ENCODE results near the gene PLSCR1.
A peak's percentile ranks its signal among the peaks of the same experiment; 100 is the strongest.
"Not testable (repeated sequence)": the region's sequence is repeated elsewhere in the genome, so short reads cannot be mapped to it uniquely, and the experiment has no call there.

PLSCR1 gene

DNA sequence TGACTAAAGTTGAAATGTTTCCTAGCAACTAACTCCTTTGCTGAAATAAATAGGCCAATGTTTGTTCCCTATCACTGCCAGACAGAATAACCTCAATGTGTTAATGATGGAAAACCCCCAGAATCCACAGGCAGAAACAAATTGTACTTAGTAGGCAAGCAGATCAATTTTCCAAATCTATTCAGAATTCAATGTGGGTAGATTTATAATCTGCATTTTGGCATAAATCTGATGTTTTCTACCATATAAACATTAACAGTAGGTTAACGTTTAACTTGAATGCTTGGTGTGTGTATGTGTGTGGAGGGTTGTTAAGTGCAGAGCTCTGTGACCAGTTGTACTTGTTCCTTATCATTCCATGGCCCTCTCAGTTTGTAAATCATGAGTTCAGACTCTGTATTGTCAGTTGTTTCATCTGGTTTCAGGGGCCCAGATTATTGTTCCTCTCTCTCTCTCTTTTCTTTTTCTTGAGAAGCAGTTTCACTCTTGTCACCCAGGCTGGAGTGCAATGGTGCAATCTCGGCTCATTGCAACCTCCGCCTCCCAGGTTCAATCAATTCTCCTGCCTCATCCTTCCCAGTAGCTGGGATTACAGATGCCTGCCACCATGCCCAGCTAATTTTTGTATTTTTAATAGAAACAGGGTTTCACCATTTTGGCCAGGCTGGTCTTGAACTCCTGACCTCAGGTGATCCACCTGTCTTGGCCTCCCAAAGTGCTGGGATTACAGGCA is 32.8 kb downstream of the PLSCR1 start:
- no peak for DNase-seq

DNA sequence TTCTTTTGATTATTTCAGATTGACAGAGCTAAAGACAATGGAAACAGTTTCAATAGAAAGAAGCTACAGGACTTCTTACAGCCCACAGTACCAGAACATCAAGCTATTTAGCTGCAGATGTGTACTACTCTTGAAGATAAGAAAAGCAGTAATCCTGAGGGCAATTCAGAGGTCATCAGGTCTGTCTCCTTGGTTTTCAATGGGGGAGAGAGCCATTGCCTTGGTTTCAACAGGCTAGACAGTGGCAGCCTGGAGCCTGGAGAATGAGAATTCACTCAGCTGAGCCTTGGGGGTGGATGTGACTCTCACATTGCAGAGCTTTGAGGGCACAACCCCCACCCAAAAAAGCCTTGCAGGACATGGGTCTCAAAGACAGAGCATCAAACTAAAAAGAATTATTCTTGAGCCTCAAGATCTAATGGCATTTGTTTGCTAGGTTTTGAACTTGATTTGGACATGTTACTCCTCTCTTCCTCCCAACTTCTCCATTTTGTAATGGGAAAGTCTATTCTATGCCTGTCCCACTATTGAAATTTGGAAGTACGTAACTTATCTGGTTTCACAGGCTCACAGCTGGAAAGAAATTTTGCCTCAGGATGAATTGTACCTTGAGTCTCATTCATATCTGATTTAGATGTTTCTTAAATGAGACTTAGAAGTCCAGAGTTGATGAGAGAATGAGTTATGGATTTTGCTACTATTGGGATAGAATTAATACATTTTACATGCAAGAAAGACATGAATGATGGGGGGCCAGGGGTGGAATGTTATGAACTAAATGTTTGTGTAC is 36.9 kb downstream of the PLSCR1 start:
- no peak for DNase-seq

DNA sequence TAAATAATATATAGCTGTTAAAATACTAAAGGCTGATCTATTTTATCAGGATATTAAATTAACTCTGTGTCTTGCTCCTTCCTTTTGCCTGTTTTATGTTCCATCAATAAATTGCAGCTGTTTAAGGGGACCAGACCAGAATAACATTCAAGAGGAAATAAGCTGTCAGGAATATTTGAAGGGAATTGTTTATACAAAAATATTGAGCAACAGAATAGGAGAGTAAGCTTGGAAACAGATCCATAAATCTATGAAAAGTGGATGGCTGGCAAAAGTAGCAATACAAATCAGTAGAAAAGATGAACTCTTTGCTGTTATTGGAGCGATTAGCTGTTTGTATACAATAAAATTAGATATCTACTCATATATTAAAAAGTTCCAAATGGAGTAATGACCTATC is 38.9 kb downstream of the PLSCR1 start:
- no peak for DNase-seq

DNA sequence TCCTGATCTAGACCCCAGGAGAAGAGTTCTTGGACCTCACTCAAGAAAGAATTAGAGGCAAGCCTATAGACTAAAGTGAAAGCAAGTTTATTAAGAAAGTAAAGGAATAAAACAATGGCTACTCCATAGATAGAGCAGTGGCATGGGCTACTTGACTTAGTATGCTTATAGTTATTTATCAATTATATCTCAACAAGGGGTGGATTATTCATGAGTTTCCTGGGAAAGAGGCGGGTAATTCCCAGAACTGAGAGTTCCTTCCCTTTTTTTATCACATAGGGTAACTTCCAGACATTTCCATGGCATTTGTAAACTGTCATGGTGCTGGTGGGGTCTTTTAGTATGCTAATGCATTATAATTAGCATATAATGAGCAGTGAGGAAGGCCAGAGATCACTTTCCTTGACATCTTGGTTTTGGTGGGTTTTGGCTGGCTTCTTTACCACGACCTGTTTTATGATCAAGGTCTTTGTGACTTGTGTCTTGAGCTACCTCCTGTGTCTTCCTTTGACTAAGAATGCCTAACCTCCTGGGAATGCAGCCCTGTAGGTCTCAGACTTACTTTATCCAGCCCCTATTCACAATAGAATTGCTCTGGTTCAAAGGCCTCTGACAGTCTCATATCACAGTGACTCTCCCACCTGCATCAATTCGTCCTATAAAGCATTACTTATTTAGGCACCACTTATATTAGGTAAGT is 39.8 kb downstream of the PLSCR1 start:
- no peak for DNase-seq

DNA sequence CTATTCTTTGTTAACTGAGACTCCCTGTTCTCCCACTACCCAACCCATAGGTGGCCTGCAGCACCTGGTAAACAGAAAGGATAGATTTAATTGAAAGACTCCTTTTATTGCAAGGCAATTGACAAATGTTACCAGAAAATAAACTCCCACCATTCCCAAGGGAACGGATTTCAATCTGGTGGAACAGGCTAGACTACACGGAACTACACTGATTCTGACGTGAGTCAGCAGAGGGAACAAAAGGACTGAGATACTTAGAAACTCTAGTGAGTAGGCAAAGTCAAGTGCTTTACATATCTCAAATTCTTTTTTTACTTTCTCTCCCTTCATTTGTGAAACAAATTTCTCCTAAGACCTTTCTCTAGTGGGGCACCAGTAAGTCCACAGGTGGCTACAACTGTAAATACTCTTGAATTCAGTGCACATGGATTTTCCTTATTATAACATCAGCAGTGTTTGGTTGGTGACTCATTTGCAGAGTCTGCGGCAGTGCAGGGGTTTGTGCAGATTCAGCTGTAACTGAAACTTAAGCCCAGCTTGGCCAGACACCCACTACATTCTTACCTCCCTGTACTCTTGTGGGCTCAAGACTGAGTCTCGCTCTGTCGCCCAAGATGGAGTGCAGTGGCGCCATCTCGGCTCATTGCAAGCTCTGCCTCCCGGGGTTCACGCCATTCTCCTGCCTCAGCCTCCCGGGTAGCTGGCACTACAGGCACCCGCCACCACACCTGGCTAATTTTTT is 40.8 kb downstream of the PLSCR1 start:
- DNase-seq, result peak; percentile 19

DNA sequence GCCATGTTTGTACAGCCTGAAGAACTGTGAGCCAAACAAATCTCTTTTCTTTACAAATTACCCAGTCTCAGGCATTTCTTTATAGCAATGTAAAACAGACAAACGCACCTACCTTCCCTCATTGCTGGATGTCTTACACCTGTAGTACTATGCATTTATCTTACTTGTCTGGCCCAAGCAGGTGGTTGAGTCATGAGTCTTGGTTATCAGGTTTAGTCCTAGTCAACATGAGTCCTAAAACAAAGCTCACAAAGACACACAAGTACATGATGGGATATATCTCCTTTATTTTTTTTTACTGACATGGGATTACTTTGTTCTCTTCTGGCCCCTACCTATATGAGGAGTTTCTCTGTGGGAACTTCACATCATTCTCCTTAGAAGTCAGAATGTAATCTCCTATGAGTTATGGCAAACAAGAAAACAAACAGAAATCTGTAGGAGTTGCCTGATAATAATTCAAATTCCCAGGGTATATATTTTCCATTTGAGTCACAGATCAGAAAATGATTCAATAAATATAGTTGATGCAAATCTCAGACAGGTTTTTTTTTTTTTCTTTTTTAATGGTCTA is 41.4 kb downstream of the PLSCR1 start:
- DNase-seq, result no peak

DNA sequence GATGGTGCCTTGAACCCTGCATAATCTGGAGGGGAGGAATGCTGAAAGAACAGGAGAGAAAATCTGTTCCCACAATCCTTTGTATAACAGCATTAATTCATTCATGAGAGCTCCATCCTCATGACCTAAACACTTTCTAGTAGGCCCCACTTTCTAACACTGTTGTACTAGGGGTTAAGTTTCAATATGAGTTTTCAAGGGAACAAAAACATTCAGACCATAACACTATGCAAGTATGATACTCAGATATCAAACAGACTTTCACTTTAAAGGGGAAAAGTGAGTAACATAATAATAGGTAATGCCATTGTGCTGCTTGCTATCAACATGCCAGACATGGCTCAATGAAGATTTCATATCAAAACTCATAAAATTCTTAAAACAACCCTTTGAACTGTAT is 42.7 kb downstream of the PLSCR1 start:
- DNase-seq, result no peak

DNA sequence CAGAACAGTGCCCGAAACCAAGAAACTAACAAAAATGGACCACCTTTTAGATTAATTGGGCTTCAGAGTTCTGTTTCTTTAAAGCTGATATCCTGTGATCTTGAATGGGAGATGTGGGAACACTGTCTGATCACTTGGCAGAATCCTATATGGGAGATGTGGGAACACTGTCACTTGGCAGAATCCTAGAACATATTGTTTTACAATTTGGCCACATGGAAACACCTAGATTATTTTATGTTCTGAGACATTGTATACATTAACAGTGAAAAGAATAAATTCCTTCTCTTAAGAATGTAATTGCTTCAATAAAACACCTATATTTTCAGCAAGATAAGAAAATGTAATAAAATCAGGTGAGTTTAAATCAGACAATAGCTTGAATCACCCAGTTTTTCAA is 44.7 kb downstream of the PLSCR1 start:
- no peak for DNase-seq

DNA sequence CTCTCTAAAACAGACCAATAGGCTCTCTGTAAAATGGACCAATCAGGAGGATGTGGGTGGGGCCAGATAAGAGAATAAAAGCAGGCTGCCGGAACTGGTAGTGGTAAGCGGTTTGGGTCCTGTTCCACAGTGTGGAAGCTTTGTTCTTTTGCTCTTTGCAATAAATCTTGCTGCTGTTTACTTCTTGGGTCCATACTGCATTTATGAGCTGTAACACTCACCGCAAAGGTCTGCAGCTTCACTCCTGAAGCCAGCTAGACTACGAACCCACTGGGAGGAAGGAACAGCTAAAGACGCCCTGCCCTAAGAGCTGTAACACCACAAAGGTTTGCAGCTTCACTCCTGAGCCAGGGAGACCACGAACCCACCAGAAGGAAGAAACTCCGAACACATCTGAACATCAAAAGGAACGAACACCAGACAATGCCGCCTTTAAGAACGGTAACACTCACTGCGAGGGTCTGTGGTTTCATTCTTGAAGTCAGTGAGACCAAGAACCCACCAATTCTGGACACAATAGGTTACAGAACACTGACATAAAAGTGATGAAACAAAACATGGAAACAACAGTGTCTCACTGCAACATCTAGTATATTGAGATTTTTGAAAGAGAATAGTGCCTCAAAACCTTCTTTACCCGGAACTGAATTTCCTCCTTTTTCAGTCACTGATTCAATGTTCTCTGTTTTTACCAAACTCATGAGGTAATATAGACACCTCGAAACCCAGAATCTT is 46.2 kb downstream of the PLSCR1 start:
- peak; percentile 60 for DNase-seq

DNA sequence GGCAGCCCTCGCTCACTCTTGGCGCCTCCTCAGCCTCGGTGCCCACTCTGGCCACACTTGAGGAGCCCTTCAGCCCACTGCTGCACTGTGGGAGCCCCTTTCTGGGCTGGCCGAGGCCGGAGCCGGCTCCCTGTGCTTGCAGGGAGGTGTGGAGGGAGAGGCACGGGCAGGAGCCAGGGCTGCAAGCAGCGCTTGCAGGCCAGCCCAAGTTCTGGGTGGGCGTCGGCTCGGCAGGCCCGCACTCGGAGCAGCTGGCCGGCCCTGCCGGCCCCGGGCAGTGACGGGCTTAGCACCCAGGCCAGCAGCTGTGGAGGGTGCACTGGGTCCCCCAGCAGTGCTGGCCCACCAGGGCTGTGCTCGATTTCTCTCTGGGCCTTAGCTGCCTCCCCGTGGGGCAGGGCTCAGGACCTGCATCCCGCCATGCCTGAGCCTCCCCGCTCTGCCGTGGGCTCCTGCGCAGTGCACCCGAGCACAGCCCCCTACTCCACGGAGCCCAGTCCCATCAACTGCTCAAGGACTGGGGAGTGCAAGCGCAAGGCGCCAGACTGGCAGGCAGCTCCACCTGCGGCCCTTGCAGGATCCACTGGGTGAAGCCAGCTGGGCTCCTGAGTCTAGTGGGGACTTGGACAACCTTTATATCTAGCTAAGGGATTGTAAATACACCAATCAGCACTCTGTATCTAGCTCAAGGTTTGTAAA is 47.1 kb downstream of the PLSCR1 start:
- DNase-seq, result not testable (repeated sequence)

DNA sequence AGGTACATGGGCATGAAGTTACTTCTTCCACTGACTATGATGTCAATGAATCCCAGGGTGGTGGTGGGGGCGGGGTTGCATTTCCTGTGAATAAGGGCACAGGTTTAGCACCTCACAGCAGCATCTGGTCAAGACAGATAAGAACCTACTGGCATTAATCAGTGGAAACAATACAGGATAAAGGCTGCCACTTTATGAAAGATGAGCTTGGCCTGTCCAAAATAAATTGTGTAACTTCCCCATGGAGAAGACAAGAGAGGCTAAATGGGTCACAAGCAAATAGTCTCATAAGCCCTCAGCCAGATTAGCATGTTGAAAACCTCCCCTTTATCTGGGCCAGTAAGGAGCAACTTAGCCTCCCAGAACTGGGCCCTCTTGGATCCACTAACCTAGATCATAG is 47.7 kb downstream of the PLSCR1 start:
- no peak for DNase-seq

DNA sequence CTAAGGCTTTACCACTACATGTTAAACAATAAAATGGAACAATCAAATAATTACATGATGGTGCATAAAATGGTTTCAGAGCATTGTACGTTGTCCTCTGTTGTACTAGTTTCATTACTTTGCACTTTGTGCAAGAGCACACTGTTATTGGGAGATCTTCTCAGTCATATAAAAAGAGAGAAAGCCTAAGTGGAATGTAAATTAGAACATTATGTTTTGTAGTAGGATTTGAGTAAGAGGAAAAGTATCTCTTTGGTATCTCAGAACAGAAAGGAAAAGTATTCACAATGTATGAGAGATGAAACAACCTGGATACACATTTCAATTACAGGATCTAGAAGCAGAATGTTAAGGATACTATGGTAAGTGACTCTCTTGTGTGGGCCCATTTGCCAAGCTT is 48.2 kb downstream of the PLSCR1 start:
- DNase-seq, result no peak

DNA sequence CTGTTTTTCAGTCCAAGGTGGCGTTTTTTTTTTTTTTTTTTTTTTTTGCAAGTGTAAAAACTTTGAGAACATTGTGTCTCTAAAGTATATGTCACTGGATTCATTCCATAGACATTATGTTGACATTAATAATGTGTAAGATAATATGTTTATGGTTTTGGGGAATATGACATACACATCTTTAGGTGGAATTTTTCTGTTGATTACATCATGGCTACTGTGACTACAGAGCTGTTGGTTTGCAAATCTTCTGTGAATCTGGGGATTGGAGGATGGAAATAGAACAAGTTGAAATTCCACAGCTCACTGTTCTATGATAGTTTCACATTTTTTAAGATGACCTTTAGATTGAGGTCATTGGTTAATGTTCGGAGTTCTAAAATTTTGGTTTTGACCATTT is 50.6 kb downstream of the PLSCR1 start:
- DNase-seq, result no peak

DNA sequence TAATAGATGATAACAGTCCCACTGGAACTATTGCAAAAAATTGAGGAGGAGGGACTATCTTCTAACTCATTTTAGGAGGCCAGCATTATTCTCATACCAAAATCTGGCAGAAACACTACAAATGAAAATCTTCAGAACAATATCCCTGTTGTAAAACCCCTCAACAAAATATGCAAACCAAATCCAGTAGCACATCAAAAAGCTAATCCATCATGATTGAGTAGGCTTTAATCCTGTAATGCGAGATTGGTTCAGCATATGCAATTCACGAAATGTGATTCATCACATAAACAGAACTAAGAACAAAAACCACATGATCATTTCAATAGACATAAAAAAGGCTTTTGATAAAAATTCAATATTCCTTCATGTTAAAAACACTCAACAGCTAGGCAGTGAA is 51.2 kb downstream of the PLSCR1 start:
- no peak for DNase-seq

DNA sequence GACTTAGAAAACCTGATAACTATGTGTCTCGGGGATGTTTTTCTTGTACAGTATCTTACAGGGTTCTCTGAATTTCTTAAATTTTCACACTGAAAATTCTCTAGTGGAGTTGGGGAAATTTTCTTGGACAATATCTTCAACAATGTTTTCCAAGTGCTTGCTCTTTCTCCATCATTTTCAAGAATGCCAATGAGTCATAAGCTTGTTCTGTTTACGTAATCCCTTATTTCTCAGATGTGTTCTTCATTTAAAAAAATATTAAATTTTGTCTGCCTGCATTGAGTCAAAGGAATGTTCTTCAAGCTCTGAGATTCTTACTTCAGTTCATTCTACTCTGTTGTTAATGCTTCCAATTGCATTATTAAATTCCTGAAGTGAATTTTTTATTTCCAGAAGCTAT is 53.1 kb downstream of the PLSCR1 start:
- DNase-seq, result no peak

DNA sequence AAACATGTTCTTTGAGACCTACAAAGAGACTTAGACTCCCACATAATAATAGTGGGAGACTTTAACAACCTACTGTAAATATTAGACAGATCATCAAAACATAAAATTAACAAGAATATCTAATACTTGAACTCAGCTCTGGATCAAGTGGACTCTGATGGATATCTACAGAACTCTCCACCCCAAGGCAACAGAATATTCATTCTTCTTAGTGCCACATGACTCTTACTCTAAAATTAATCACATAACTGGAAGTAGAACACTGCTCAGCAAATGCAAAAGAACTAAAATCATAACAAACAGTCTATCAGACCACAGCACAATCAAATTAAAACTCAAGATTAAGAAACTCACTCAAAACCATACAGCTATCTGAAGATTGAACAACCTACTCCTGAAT is 59.1 kb downstream of the PLSCR1 start:
- no peak for DNase-seq

DNA sequence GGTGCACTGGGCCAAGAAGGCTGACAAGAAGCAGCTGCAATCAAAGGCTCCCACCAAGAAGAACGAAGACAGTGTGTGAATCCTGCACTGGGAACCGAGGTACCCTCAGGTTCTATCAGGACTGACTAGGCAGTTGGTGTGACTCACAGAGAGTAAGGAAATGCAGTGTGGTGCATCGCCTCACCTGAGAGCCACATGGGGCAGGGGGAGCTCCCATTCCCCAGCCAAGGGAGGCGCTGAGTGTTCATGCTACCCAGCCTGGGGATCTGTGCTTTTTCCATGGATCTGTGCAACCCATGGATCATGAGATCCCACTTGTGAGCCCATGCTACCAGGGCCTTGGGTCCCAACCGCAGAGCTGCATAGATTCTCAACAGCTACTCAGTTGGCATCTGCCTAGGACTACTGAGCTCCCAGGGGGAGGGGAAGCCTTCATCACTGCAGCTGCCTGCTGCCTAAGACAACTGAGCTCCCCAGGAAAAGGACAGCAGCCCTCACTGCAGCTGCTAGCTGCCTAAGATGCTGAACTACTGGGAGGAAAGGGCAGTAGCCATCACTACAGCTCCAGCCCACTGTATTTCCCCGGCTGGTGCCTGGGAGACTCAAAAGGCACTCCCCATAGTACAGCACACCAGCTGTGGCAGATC is 68.2 kb downstream of the PLSCR1 start:
- DNase-seq, result no peak

DNA sequence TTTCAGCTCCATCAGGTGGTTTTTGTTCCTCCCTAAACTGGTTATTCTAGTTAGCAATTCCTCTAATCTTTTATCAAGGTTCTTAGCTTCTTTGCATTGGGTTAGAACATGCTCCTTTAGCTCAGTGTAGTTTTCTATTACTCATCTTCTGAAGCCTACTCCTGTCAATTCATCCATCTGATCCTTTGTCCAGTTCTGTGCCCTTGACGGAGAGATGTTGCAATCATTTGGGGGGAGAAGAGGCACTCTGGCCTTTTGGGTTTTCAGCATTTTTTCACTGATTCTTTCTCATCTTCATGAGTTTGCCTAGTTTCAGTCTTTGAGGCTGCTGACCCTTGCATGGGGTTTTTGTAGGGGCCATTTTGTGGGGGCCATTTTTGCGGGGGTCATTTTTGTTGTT is 69.4 kb downstream of the PLSCR1 start:
- DNase-seq, result not testable (repeated sequence)

DNA sequence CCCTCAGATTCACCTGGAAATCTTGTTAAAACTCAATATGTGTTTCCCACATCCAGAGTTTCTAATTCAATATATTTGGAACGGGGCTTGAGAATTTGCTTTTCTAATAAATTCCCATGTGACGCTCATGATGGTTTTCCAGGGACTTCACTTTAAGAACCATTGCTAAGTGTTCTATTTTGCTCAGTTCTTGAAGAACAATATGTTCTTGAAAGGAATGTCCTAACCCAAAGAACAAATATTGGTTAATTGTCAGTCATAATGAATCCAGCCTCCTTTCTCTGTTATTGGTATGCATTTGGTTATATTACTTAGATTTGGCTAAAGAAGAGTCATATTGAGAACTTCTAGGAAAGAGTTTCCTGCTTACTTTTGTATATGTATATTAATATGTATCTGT is 70.7 kb downstream of the PLSCR1 start:
- no peak for DNase-seq

DNA sequence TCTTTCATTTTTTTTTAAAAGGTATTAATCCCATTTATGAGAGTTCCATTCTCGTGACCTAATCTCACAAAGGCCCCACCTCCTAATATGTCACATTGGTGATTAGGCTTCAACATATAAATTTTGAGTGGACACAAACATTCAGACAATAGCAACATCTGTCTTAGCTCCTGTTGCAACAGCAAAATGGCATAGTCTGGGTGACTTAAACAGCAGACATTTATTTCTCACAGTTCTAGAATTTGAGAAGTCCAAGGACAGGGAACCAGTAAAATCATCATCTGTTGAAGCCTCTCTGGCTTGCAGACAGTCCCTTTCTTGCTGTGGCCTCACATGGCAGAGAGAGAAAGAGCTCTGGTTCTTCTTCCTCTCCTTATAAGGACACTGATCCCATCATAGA is 71.8 kb downstream of the PLSCR1 start:
- no peak for DNase-seq

DNA sequence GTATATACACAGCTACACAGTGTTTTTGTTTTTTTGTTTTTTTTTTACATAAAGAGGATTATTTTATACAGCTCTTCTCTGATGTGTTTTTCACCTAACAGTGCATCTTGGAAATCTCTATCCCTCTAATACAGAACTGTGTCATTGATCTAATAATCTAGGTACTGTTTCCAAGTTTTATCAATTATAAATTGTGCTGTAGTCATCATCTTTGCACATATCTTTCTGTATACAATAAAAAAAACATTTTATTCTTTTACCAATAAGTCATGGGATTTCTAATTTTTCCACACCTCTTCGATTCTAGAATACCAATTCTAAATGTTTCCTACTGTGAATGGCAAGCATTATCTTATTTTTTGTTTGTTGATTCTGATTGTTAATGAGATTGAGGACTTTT is 73.4 kb downstream of the PLSCR1 start:
- DNase-seq, result no peak

Measured in activated CD4-positive, alpha-beta T cell treated with anti-CD3 and anti-CD28 coated beads for 48 hours (primary cell).